NCI-H460 (cell line): ENCODE data around the gene RBPMS2. TPM values are rescaled to one million over a fixed set of nuclear protein-coding genes. Genes with fewer than 3 reads are reported as not detected.

Experiments
- DNase-seq: peaks from one replicate; pipeline ENCODE4 v3.0.0-alpha.2; 2016; ENCODE audit warnings: low read depth; ENCODE audit errors: extremely low read depth
- small RNA-seq, 2 experiments: library from RNA; depleted of rRNA; stranded (forward); fragments of <200 nt; gene quantifications; one replicate each; pipeline ENCODE3, GENCODE V24; 2014
- total RNA-seq: library from RNA; depleted of rRNA; stranded (reverse); fragments of >200 nt; shearing (Covaris generic); gene quantifications from 2 replicates; pipeline ENCODE4 v1.2.3, GENCODE V29; 2014; rRNA removed

RBPMS2 gene
- total RNA-seq, 1 experiment from 2014 or later, result 0.54 TPM

DNA sequence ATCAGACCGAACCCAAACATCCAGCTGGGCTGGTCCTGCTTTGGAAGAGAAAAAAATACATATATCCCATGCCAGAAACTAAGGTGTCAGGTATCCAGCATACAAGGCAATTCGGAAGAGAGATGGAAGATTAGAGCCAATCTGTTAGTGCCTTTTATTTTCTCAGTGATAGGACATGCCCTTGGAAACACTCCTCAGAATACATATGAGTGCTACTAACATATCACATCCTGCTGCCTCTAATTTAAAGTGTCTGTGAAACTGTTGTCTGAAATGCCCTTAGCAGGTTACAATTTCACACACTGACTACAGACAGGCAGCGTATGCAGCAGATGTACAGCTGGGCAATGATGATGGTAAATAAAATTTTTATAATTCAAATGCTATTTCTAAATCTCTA, 78.9 kb downstream of the RBPMS2 start:
- no peak for DNase-seq

- no peak for DNase-seq
Observed at GRCh38 chr15:64695561-64695992, 79.8 kb downstream of the RBPMS2 start.

GRCh38 chr15:64694816-64695215, 80.6 kb downstream of the RBPMS2 start:
- no peak for DNase-seq

GRCh38 chr15:64693134-64693533, 82.3 kb downstream of the RBPMS2 start:
- no peak for DNase-seq

DNA sequence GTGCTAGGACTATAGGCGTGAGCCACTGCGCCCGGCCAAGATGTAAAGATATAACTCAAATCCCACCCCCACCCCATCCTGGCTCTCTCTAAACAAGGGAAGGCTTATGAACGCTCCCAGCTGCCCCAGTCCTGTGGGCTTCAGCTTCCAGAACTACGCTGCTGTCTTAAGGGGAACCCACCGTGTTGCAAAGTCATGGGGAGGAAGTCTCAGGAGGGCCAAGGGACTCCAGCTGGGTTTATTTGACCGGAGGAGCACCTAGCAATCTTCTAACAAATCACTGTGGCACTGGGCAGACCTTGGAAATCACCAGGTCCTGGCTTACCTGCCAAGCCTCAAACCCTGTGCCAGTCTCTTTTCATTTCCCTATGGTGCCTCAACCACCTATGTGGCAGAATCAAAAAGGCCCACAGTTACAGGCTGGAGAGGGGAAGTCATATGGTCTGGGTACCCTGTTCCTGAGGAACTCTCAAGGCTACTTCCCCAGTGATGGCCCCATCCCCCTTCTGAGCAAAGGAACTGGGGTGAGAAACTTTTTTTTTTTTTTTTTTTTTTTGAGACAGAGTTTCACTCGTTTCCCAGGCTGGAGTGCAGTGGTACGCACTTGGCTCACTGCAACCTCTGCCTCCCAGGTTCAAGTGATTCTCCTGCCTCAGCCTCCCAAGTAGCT, 83.4 kb downstream of the RBPMS2 start:
- no peak for DNase-seq

GRCh38 chr15:64690578-64691296, 84.7 kb downstream of the RBPMS2 start:
- no peak for DNase-seq

DNA sequence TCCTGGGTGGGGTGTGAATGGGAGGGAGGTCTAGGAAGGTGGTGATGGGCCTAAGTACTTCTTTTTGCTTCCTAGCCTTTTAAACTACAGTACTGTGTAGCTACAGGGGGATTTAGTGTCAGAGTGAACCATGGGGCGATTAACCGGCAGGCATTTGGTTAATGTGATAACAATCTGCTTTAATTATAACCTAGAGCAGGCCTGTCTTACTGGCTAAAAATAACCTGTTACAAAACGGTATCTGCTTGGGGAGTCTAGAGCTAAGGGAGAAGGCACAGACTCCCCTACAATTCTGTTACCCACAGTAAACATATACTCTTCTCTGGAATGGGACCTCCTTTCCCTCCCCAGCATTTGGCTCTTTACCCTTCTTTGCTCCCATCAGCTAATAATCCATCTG, 85.4 kb downstream of the RBPMS2 start:
- DNase-seq, result no peak

Small RNA genes lying within 50 kb of the gene (small RNA-seq; reads per million reads assigned to genes)
- gene AC100830.2 (0 to 0.02 reads per million in 2 experiments), gene MIR1272 (0 reads per million in 2 experiments)

Other genes with a start within 250 kb of the RBPMS2 start
- 9.8 and 11.5 TPM in 2 replicates for gene PIF1, start 50.1 kb upstream of the RBPMS2 start, total RNA-seq
- 2.9 and 3.5 TPM in 2 replicates for gene PLEKHO2, start 66.3 kb upstream of the RBPMS2 start, total RNA-seq
- 1.6 and 1.7 TPM in 2 replicates for gene ANKDD1A, start 136.3 kb upstream of the RBPMS2 start, total RNA-seq
- 76.8 and 80.0 TPM in 2 replicates for gene SPG21, start 214.3 kb upstream of the RBPMS2 start, total RNA-seq